NK-92 (cell line): ENCODE results near the gene TRIM69.
A peak's percentile ranks its signal among the peaks of the same experiment; 100 is the strongest.
"Not testable (repeated sequence)": the region's sequence is repeated elsewhere in the genome, so short reads cannot be mapped to it uniquely, and the experiment has no call there.

Experiments used
- DNase-seq: peaks from one replicate; lab custom pipeline; 2025; ENCODE audit not compliant: unreplicated experiment; lab: John Stamatoyannopoulos, UW

The TRIM69 gene

GRCh38 chr15:44736181-44736765, at the start of gene TRIM69:
TRIM69 (plus strand) TSS chr15:44736528; CDS start chr15:44736705, 177 bp downstream.
- DNase-seq, result no peak

GRCh38 chr15:44689318-44689717, 47.0 kb upstream of the TRIM69 start:
- not testable (repeated sequence) for DNase-seq

- not testable (repeated sequence) for DNase-seq
Observed at GRCh38 chr15:44690245-44690644, 46.1 kb upstream of the TRIM69 start.

GRCh38 chr15:44692659-44693058, 43.7 kb upstream of the TRIM69 start:
- DNase-seq, result no peak

GRCh38 chr15:44694416-44694815, 41.9 kb upstream of the TRIM69 start:
- DNase-seq, result no peak

- DNase-seq, result no peak
Observed at GRCh38 chr15:44695294-44695693, 41.0 kb upstream of the TRIM69 start.

GRCh38 chr15:44697014-44697413, 39.3 kb upstream of the TRIM69 start:
- no peak for DNase-seq

GRCh38 chr15:44698641-44699040, 37.7 kb upstream of the TRIM69 start:
- DNase-seq, result no peak

- not testable (repeated sequence) for DNase-seq
Observed at GRCh38 chr15:44700676-44701075, 35.7 kb upstream of the TRIM69 start.

- DNase-seq, result no peak
Observed at GRCh38 chr15:44705986-44706385, 30.3 kb upstream of the TRIM69 start.

- DNase-seq, result no peak
Observed at GRCh38 chr15:44706401-44706800, 29.9 kb upstream of the TRIM69 start.

GRCh38 chr15:44706946-44707636, 29.2 kb upstream of the TRIM69 start:
- DNase-seq, result no peak

- DNase-seq, result no peak
Observed at GRCh38 chr15:44710236-44711095, 25.9 kb upstream of the TRIM69 start.

GRCh38 chr15:44711096-44711742, 25.1 kb upstream of the TRIM69 start, which contains the start of the genes B2M and PATL2:
B2M (plus strand) TSS chr15:44711517; CDS start chr15:44711547, 30 bp downstream.
PATL2 (minus strand) TSS chr15:44711323; CDS start chr15:44676490, 34,833 bp downstream.
- DNase-seq, result peak; percentile 61

GRCh38 chr15:44711743-44712345, 24.5 kb upstream of the TRIM69 start:
- no peak for DNase-seq

GRCh38 chr15:44712346-44713005, 23.9 kb upstream of the TRIM69 start:
- DNase-seq, result no peak

- no peak for DNase-seq
Observed at GRCh38 chr15:44713006-44713966, 23.0 kb upstream of the TRIM69 start.

- DNase-seq, result no peak
Observed at GRCh38 chr15:44715142-44715796, 21.1 kb upstream of the TRIM69 start.
